Tibial artery (tissue), 4 donors: ENCODE results near the gene OR2C1.

Experiments used
- DNase-seq, 2 donors: peaks; one replicate each; pipeline ENCODE4 v3.0.0-alpha.2; 2019
- H3K27ac ChIP-seq, 2 donors: fragments of 200-600 bp; sonication (generic) in 1 of 2; 1 replicate in 1 of 2; 2 replicates in 1 of 2; pipeline ENCODE4 v1.5.1; 2018 to 2019; ENCODE audit warnings: mild to moderate bottlenecking in 1 of 2
- H3K27me3 ChIP-seq, 2 donors: fragments of 200-600 bp; sonication (generic) in 1 of 2; one replicate each; pipeline versions ENCODE4 v1.5.1 to v1.6.0; 2016 to 2019
- H3K36me3 ChIP-seq, 3 donors: fragments of 200-600 bp; sonication (generic) in 2 of 3; one replicate each; pipeline ENCODE4 v1.5.1; 2016 to 2019; ENCODE audit warnings: mild to moderate bottlenecking in 2 of 3
- H3K4me1 ChIP-seq, 4 donors: fragments of 200-600 bp; sonication (generic) in 2 of 4; 1 replicate in 3 of 4; 2 replicates in 1 of 4; pipeline ENCODE4 v1.5.1; 2016 to 2019
- H3K4me3 ChIP-seq, 2 donors: fragments of 200-600 bp; sonication (generic) in 1 of 2; 1 replicate in 1 of 2; 2 replicates in 1 of 2; pipeline ENCODE4 v1.5.1; 2018 to 2019; ENCODE audit warnings: mild to moderate bottlenecking in 2 of 2
- H3K9me3 ChIP-seq, 3 donors: fragments of 200-600 bp; sonication (generic) in 1 of 3; one replicate each; pipeline ENCODE4 v1.5.1; 2016 to 2019
- intact Hi-C: fragments of 100-400 bp; cut with DNase I; formaldehyde crosslinking; loops from one replicate; pipeline ENCODE4 v1.15.0; 2023; ENCODE audit warnings: low total_unique reads
- TF ChIP-seq, protein P1 (sequence below), 2 experiments: fragments of 200-600 bp in 1 of 2; fragments of 450-650 bp in 1 of 2; IDR thresholded peaks; one replicate each; pipeline ENCODE4 v1.5.1; 2017 to 2019; ENCODE audit warnings: antibody characterized with exemption in 2 of 2, mild to moderate bottlenecking in 1 of 2, moderate library complexity in 1 of 2

Gene OR2C1

GRCh38 chr16:3327514-3327913 is 28.2 kb upstream of the OR2C1 start:
- no peaks in the 10 kb centered on the region for H3K4me1 ChIP-seq
- DNase-seq = no peak
- intact Hi-C loops = no loop called here
- peaks cover 0 to 46% (median 30%) of the 10 kb centered on the region in 3 donors for H3K9me3 ChIP-seq
- TF ChIP-seq, protein P1, sequence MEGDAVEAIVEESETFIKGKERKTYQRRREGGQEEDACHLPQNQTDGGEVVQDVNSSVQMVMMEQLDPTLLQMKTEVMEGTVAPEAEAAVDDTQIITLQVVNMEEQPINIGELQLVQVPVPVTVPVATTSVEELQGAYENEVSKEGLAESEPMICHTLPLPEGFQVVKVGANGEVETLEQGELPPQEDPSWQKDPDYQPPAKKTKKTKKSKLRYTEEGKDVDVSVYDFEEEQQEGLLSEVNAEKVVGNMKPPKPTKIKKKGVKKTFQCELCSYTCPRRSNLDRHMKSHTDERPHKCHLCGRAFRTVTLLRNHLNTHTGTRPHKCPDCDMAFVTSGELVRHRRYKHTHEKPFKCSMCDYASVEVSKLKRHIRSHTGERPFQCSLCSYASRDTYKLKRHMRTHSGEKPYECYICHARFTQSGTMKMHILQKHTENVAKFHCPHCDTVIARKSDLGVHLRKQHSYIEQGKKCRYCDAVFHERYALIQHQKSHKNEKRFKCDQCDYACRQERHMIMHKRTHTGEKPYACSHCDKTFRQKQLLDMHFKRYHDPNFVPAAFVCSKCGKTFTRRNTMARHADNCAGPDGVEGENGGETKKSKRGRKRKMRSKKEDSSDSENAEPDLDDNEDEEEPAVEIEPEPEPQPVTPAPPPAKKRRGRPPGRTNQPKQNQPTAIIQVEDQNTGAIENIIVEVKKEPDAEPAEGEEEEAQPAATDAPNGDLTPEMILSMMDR (IDR thresholded peaks at IDR 0.05) = no peak
- H3K27me3 ChIP-seq = no peaks in the 10 kb centered on the region
- peaks cover 0 to 6% (median 0%) of the 10 kb centered on the region in 3 donors for H3K36me3 ChIP-seq
- no peak overlapping the region for H3K27ac ChIP-seq
- no peak overlapping the region for H3K4me3 ChIP-seq

- no peak for DNase-seq
- TF ChIP-seq, protein P1 (IDR thresholded peaks at IDR 0.05) = no peak
- Histone ChIP-seq H3K27ac (no peak overlapping the region), H3K4me3 (no peak overlapping the region), H3K4me1 (no peaks in the 10 kb centered on the region), H3K27me3 (no peaks in the 10 kb centered on the region), H3K36me3 (peaks cover 0 to 5% (median 0%) of the 10 kb centered on the region in 3 donors), H3K9me3 (peaks cover 0 to 40% (median 24%) of the 10 kb centered on the region in 3 donors)
- intact Hi-C loops = no loop called here
Observed at GRCh38 chr16:3328104-3328503, 27.6 kb upstream of the OR2C1 start.

DNA sequence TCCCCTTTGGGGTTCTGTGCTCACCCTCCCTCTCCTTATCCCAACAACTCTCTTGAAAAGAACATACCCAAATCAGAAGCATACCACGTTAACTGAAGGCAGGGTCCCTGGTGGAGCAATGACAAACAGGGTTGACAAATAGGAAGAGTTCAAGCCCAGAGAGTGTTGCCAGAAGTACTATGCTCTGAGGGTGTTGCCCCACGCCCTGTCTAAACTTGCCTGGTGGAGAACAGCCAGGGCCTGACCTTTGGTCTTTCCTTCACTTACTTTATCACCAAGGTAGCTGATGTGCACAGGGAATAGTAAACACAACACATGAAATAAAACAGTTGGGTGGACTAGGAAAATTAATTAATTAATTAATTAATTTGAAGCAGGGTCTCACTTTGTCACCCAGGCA is 27.0 kb upstream of the OR2C1 start:
- no peak overlapping the region for H3K4me3 ChIP-seq
- H3K27me3 ChIP-seq = no peaks in the 10 kb centered on the region
- H3K4me1 ChIP-seq = no peaks in the 10 kb centered on the region
- H3K27ac ChIP-seq = no peak overlapping the region
- intact Hi-C loops = no loop called here
- TF ChIP-seq, protein P1 (IDR thresholded peaks at IDR 0.05) = no peak
- H3K36me3 ChIP-seq = no peaks in the 10 kb centered on the region
- peaks cover 0 to 41% (median 19%) of the 10 kb centered on the region in 3 donors for H3K9me3 ChIP-seq
- no peak for DNase-seq

DNA sequence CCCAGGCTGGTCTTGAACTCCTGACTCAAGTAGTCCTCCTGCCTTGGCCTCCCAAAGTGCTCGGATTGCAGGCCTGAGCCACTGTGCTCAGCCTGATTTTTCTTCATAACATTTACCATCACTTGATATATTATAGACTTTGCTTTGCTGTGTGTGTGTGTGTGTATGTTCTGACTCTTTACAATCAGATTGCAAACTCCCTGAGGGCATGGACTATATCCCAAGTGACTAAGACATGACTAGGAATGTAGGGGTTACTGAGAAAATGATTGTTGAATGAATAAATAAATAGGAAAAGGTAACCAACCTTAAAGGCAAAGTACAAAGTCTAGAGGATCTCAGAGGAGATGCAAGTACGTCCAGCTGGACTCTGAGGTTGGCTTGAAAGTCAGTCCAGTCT is 9.6 kb upstream of the OR2C1 start:
- Histone ChIP-seq H3K27me3 (no peaks in the 10 kb centered on the region), H3K4me1 (no peaks in the 10 kb centered on the region), H3K36me3 (no peaks in the 10 kb centered on the region), H3K9me3 (peaks cover 0 to 4% (median 0%) of the 10 kb centered on the region in 3 donors), H3K4me3 (no peak overlapping the region), H3K27ac (no peak overlapping the region)
- DNase-seq = no peak
- TF ChIP-seq, protein P1 (IDR thresholded peaks at IDR 0.05) = no peak
- intact Hi-C loops = no loop called here

GRCh38 chr16:3347586-3347985 is 8.1 kb upstream of the OR2C1 start:
- intact Hi-C loops = no loop called here
- TF ChIP-seq, protein P1 (IDR thresholded peaks at IDR 0.05) = no peak
- DNase-seq = no peak
- H3K9me3 ChIP-seq = peaks cover 0 to 4% (median 0%) of the 10 kb centered on the region in 3 donors
- H3K27ac ChIP-seq = no peak overlapping the region
- no peak overlapping the region for H3K4me3 ChIP-seq
- H3K4me1 ChIP-seq = no peaks in the 10 kb centered on the region
- H3K36me3 ChIP-seq = no peaks in the 10 kb centered on the region
- no peaks in the 10 kb centered on the region for H3K27me3 ChIP-seq
